ENCODE measurements around the gene UTS2B.

Gene UTS2B

DNA sequence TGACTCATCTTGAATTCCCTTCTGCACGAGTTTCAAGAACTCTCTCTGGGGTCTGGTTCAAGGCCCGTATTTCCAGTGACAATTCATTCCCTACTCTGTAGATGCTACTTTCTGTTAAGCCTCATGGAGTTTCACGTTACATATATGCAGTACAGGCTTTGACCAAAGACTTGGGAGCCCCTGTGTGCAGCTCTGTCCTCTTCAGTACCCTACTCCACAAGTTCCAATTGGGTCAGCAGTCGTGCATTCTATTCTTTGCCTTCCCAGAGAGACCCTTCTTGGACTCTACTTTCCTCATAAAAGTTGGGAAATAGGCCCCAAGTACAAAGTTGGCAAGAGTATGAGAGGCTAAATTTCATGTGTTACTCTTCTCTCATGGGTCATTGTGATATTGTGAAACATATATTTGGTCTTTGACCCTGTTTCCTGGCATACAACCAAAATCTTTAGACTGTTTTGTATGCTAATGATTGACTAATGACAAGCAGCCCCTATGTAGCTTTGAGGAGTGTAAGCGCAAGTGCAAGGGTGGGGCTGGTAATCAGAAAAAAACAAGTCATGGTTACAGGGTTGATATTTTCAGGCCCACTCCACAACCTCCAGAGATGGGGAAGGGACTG is 16.1 kb downstream of the UTS2B start:
- no peak for DNase-seq (ENCODE audit: low spot score)
- no peak overlapping the region for H3K27ac ChIP-seq
- no peak overlapping the region for H3K4me3 ChIP-seq
- TF ChIP-seq, protein P1, sequence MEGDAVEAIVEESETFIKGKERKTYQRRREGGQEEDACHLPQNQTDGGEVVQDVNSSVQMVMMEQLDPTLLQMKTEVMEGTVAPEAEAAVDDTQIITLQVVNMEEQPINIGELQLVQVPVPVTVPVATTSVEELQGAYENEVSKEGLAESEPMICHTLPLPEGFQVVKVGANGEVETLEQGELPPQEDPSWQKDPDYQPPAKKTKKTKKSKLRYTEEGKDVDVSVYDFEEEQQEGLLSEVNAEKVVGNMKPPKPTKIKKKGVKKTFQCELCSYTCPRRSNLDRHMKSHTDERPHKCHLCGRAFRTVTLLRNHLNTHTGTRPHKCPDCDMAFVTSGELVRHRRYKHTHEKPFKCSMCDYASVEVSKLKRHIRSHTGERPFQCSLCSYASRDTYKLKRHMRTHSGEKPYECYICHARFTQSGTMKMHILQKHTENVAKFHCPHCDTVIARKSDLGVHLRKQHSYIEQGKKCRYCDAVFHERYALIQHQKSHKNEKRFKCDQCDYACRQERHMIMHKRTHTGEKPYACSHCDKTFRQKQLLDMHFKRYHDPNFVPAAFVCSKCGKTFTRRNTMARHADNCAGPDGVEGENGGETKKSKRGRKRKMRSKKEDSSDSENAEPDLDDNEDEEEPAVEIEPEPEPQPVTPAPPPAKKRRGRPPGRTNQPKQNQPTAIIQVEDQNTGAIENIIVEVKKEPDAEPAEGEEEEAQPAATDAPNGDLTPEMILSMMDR (IDR thresholded peaks at IDR 0.05), result no peak

DNA sequence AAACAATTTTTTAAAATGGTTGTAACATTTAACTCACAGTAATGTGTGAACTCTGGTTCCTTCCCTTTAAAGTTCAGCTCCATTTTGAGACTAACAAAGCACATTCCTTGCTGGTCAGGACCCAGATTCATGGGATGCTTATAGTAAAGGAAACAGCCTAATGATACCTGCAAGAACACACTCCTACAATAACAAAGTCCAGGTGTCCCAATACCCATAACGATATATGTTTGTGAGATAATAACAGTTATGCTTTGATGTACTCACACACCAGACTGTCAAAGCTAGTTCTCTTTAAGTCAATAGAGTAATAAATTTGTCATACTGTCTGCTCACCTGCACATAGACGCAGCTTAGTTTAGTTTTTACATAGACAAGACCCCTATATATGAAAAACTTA is 17.0 kb downstream of the UTS2B start:
- no peak overlapping the region for H3K27ac ChIP-seq
- H3K4me3 ChIP-seq, result no peak overlapping the region
- no peak for DNase-seq (ENCODE audit: low spot score)
- TF ChIP-seq, protein P1 (IDR thresholded peaks at IDR 0.05), result no peak

DNA sequence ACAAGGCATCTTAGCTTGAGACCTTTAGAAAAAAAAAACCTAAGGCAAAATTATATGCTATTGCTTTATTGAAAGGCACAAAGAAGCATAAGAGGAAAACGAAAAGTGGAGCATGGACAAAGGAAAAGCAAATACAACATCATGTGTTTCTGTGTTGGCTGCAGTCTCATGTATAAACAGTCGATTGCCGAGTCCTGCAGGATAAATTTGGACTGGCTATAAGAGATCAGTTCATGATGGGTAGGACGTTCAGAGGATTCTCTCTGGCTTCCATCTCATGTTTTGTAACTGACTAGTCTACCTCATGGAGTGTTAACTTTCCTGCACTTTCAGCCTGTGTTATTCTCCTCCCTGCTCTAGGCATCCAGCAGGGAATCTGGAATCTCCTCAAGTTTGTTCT is 23.0 kb downstream of the UTS2B start:
- TF ChIP-seq, protein P1 (IDR thresholded peaks at IDR 0.05), result no peak

DNA sequence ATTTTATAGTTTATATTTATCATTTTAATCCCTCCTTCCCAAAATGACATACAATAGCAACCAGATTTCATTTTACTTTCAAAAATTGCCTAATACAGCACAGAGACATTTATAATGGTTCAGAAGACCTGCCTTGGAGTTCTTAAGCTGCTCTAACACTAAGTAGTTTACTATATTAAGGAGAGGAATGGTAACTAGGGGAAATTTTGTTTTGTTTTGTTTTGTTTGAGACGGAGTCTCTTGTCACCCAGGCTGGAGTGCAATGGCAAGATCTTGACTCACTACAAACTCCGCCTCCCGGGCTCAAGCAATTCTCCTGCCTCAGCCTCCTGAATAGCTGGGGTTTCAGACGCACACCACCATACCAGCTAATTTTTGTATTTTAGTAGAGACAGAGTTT is 23.9 kb downstream of the UTS2B start:
- no peak overlapping the region for H3K27ac ChIP-seq
- TF ChIP-seq, protein P1 (IDR thresholded peaks at IDR 0.05), result no peak
- no peak for DNase-seq (ENCODE audit: low spot score)
- H3K4me3 ChIP-seq, result no peak overlapping the region

More for the DNA sequence above, 23.0 kb downstream of the UTS2B start:
- DNase-seq (ENCODE audit: low spot score), result no peak
- no peak overlapping the region for H3K27ac ChIP-seq
- no peak overlapping the region for H3K4me3 ChIP-seq

DNA sequence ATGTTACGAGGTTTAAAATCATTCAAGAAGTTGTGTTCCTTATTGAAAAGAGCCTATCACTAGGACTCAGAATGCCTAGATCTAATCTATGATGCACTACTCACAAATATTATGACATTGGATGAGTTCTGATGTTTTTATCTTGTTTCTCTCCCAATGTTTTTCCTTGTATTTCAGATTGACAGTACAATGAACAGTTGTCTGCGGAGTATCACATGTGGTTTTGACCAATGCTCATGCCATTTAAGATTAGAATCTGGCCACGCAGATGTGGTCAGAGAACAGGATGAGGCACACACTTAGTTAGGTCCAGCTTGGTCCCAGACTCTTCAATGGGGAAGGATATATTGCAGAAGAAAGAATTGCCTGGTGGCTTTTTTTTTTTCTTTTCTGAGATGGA is 26.7 kb downstream of the UTS2B start:
- Histone ChIP-seq H3K27ac (no peak overlapping the region), H3K4me3 (no peak overlapping the region)
- TF ChIP-seq, protein P1 (IDR thresholded peaks at IDR 0.05), result no peak
- no peak for DNase-seq (ENCODE audit: low spot score)

DNA sequence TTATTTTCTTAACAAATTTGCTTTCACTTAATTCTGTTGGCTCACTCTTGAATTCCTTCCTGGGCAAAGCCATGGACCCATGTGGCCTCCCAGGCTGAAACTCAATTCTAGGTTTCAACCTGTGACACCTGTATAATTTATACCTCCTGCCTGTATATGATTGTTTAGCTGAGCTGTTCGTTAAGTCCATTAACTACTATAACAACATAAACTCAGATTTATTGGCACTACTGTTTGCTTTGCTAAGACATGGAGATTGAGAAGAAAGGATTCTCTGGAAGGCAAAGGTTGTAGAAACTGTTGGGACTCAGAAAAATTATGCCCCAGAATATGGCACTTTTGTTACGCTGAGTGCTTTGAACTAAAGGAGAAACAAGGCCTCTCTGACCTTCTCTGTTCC is 27.9 kb downstream of the UTS2B start:
- TF ChIP-seq, protein P1 (IDR thresholded peaks at IDR 0.05), result no peak
- DNase-seq (ENCODE audit: low spot score), result no peak

DNA sequence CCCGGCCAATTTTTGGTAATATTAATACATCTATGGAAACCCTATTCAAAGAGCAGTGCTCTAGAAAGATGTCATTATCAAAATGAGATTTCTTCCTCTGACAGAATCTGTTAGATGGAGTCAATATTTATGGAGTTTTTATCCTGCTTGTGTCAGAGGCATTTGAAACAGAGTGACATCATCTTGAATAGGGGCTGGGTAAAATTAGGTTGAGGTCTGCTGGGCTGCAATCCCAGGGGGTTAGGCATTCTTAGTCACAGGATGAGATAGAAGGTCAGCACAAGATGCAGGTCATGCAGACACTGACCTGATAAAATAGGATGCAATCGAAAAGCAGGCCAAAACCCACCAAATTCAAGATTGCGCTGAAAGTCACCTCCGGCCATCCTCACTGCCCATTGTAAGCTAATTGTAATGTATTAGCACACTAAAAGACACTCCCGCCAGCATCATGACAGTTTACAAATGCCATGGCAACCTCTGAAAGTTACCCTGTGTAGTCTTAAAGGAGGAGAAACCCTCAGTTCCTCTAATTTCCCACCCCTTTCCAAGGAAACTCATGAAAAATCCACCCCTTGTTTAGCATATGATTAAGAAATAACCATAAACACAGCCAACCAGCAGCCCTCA is 28.4 kb downstream of the UTS2B start:
- DNase-seq (ENCODE audit: low spot score), result no peak
- H3K27ac ChIP-seq, result no peak overlapping the region
- TF ChIP-seq, protein P1 (IDR thresholded peaks at IDR 0.05), result no peak
- no peak overlapping the region for H3K4me3 ChIP-seq

More for the DNA sequence above, 27.9 kb downstream of the UTS2B start:
- Histone ChIP-seq H3K27ac (no peak overlapping the region), H3K4me3 (no peak overlapping the region)
